Left lung (tissue), 10 donors: Measurements from ENCODE around the gene NFASC. TPM values are rescaled to one million over a fixed set of nuclear protein-coding genes. Genes with fewer than 3 reads are reported as not detected.
A peak's percentile ranks its signal among the peaks of the same experiment; 100 is the strongest.

Experiments used
- ATAC-seq: fragments of 200-7000 bp; cut with Tn5 transposase; one replicate; pipeline ENCODE4 v1.9.1; 2020; ENCODE audit warnings: moderate library complexity
- DNase-seq, 4 donors: peaks; one replicate each; pipeline ENCODE4 v3.0.0-alpha.2; 2013 to 2020
- H3K27ac ChIP-seq, 2 donors: fragments of 200-600 bp; sonication (generic) in 1 of 2; one replicate each; pipeline versions ENCODE4 v1.5.0 to v1.8.0; 2020 to 2021
- H3K27me3 ChIP-seq, 2 donors: fragments of 200-600 bp; sonication (generic) in 1 of 2; one replicate each; pipeline versions ENCODE4 v1.5.0 to v1.8.0; 2020 to 2021
- H3K36me3 ChIP-seq, 2 donors: fragments of 200-600 bp; sonication (generic) in 1 of 2; one replicate each; pipeline versions ENCODE4 v1.5.0 to v1.8.0; 2020 to 2021
- H3K4me1 ChIP-seq, 2 donors: fragments of 200-600 bp; one replicate each; pipeline ENCODE4 v1.8.0; 2021
- H3K4me3 ChIP-seq, 2 donors: fragments of 200-600 bp; sonication (generic) in 1 of 2; one replicate each; pipeline versions ENCODE4 v1.5.0 to v1.8.0; 2020 to 2021; ENCODE audit warnings: mild to moderate bottlenecking in 1 of 2
- H3K9me3 ChIP-seq, 2 donors: fragments of 200-600 bp; sonication (generic) in 1 of 2; one replicate each; pipeline versions ENCODE4 v1.5.0 to v1.8.0; 2020 to 2021
- CTCF ChIP-seq, 2 donors: fragments of 200-600 bp; sonication (generic) in 1 of 2; IDR thresholded peaks; one replicate each; pipeline versions ENCODE4 v1.5.0 to v1.8.0; 2021; ENCODE audit warnings: antibody characterized with exemption in 2 of 2
- intact Hi-C, 2 donors: fragments of 100-400 bp; cut with DNase I; formaldehyde crosslinking; loops; one replicate each; pipeline versions ENCODE4 v1.11.2 to v1.14.2; 2022
- polyA plus RNA-seq, 6 donors: library from polyadenylated mRNA; unstranded; fragments of 120-200 nt; gene quantifications; one replicate each; pipeline ENCODE4 v1.2.1, GENCODE V29; 2013; ENCODE audit not compliant: insufficient read length in 6 of 6
- total RNA-seq, 2 donors: library from RNA; stranded (reverse); fragmentation: NEBNext Ultra II Directional; extraction: Animal tissue kit (Norgen Biotek cat#: 25700); gene quantifications; one replicate each; pipeline ENCODE4 v1.2.1, GENCODE V29; 2021
- donor health status: DM: no; HTN: yes; CAD: no.
- donor health status: DM: no; HTN: no; CAD: no.

NFASC gene
- total and polyA plus RNA-seq, 8 donors: 1.2 to 11.5 (median 2.0) TPM

- peaks cover 0 to 11% of the 10 kb centered on the region in 2 donors for H3K4me1 ChIP-seq
- H3K9me3 ChIP-seq: no peaks in the 10 kb centered on the region
- DNase-seq (no peak), ATAC-seq (no peak)
- no peaks in the 10 kb centered on the region for H3K36me3 ChIP-seq
- no peak overlapping the region for H3K27ac ChIP-seq
- intact Hi-C loops: no loop called here
- H3K4me3 ChIP-seq: peak overlapping the region in 1 of 2 donors; percentile 25
- TF ChIP-seq CTCF (IDR thresholded peaks at IDR 0.05): no peak
- peaks cover 3 to 51% of the 10 kb centered on the region in 2 donors for H3K27me3 ChIP-seq
Observed at GRCh38 chr1:204829133-204829825, 41.4 kb upstream of the NFASC start.

- no peak overlapping the region for H3K27ac ChIP-seq
- intact Hi-C loops: no loop called here
Observed at GRCh38 chr1:204830747-204831146, 39.9 kb upstream of the NFASC start.

GRCh38 chr1:204831186-204831585 lies 39.5 kb upstream of the NFASC start:
- Histone ChIP-seq H3K27ac (no peak overlapping the region), H3K27me3 (peaks cover 3 to 57% of the 10 kb centered on the region in 2 donors), H3K9me3 (no peaks in the 10 kb centered on the region), H3K36me3 (no peaks in the 10 kb centered on the region), H3K4me1 (peaks cover 0 to 11% of the 10 kb centered on the region in 2 donors), H3K4me3 (no peak overlapping the region)
- ATAC-seq (no peak), DNase-seq (no peak)
- intact Hi-C loops: no loop called here
- TF ChIP-seq CTCF (IDR thresholded peaks at IDR 0.05): no peak

More at GRCh38 chr1:204830747-204831146, 39.9 kb upstream of the NFASC start:
- ATAC-seq (no peak), DNase-seq (no peak)
- Histone ChIP-seq H3K27me3 (peaks cover 3 to 57% of the 10 kb centered on the region in 2 donors), H3K36me3 (no peaks in the 10 kb centered on the region), H3K4me3 (no peak overlapping the region), H3K4me1 (peaks cover 0 to 11% of the 10 kb centered on the region in 2 donors), H3K9me3 (no peaks in the 10 kb centered on the region)
- no peak for TF ChIP-seq CTCF (IDR thresholded peaks at IDR 0.05)

GRCh38 chr1:204834336-204834735 lies 36.3 kb upstream of the NFASC start:
- no peak for TF ChIP-seq CTCF (IDR thresholded peaks at IDR 0.05)
- Histone ChIP-seq H3K9me3 (no peaks in the 10 kb centered on the region), H3K27ac (no peak overlapping the region), H3K4me3 (no peak overlapping the region), H3K4me1 (no peaks in the 10 kb centered on the region), H3K36me3 (no peaks in the 10 kb centered on the region), H3K27me3 (peaks cover 0 to 30% of the 10 kb centered on the region in 2 donors)
- intact Hi-C loops: no loop called here
- ATAC-seq: no peak
- DNase-seq: no peak

- no peak overlapping the region for H3K27ac ChIP-seq
- H3K27me3 ChIP-seq: peaks cover 0 to 26% of the 10 kb centered on the region in 2 donors
- DNase-seq (no peak), ATAC-seq (no peak)
- intact Hi-C loops: no loop called here
- H3K36me3 ChIP-seq: no peaks in the 10 kb centered on the region
- no peak overlapping the region for H3K4me3 ChIP-seq
- TF ChIP-seq CTCF (IDR thresholded peaks at IDR 0.05): no peak
- no peaks in the 10 kb centered on the region for H3K9me3 ChIP-seq
- no peaks in the 10 kb centered on the region for H3K4me1 ChIP-seq
Observed at GRCh38 chr1:204834752-204835151, 35.9 kb upstream of the NFASC start.
